Measurements from ENCODE around the gene MIA2. TPM values are rescaled to one million over a fixed set of nuclear protein-coding genes. Genes with fewer than 3 reads are reported as not detected.
"Not testable (repeated sequence)": the region's sequence is repeated elsewhere in the genome, so short reads cannot be mapped to it uniquely, and the experiment has no call there.

The MIA2 gene
- total RNA-seq, 1 donor = 21.6 TPM

DNA sequence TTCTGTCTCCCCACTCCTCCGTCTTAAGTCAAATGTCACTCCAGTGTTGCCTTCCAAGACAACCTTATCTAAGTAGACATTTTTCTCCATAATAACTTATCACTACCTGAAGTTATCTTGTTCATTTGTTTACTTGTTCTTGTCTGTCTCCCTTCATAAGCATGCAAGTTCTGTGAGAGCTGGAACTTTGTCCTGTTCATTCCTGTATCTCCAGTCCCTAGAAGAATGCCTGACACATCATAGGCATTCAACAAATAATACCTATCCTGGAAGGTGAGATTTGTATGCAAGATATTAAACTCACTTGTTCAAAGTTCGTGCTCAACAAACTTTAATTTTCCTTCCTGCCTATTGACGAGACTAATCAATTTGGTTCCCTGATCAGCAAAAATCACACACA, 5.7 kb upstream of the MIA2 start:
- TF ChIP-seq CTCF (IDR thresholded peaks at IDR 0.05; ENCODE audit: insufficient read depth, low read depth, low read length) = no peak
- H3K4me3 ChIP-seq (ENCODE audit: low read depth, low read length) = no peak overlapping the region
- no peak for DNase-seq (ENCODE audit: low read depth)

DNA sequence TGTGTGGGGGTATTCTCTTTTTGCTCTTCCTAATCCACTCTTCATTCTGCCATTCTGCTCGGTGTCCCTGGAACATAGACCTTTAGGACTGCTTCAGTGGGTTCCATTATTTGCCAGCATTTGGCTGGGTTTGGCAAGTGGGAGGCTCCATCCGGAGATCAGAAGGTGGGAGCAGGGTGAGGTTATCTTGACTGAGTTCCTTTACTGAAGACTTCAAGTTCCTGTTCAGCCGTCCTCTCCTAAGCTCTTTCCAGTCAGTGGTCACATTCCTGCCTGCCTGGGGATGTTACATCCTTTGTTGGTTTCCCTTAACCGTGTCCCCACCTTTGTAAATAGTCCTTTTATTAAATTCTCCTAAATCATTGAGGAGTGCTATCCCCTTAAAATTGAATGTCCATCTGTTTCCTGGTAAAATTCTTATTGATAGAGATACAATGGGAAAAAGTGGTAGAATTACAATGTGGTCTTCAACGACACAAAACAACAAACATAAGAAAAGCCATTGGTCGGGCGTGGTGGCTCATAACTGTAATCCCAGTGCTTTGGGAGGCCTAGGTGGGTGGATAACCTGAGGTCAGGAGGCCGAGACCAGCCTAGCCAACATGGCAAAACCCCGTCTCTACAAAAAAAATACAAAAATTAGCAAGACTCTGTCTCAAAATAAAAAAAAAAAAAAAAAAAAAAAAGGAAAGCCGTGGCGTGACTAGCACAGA, 5.0 kb upstream of the MIA2 start:
- DNase-seq (ENCODE audit: low read depth) = no peak
- no peak overlapping the region for H3K4me3 ChIP-seq (ENCODE audit: low read depth, low read length)
- TF ChIP-seq CTCF (IDR thresholded peaks at IDR 0.05; ENCODE audit: insufficient read depth, low read depth, low read length) = no peak

DNA sequence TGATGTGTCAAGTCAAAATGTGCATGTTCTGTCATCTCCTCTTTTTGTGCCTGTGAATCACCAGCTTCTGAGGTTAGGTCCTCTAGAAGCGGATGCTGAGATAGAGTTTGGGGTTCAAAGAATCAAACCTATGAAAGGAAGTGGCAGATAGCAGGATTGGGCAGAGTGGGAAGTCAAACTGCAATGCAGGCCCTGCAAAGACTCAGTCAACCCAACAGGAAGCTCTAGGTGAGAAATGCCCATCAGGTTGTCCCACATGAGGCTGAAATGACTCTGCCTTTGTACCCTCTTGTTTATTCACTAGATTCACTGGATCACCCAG, 4.5 kb upstream of the MIA2 start:
- no peak for DNase-seq (ENCODE audit: low read depth)
- TF ChIP-seq CTCF (IDR thresholded peaks at IDR 0.05; ENCODE audit: insufficient read depth, low read depth, low read length) = no peak
- H3K4me3 ChIP-seq (ENCODE audit: low read depth, low read length) = no peak overlapping the region

GRCh38 chr14:39229601-39230110, 4.1 kb upstream of the MIA2 start:
- no peak overlapping the region for H3K4me3 ChIP-seq (ENCODE audit: low read depth, low read length)
- no peak for TF ChIP-seq CTCF (IDR thresholded peaks at IDR 0.05; ENCODE audit: insufficient read depth, low read depth, low read length)
- DNase-seq (ENCODE audit: low read depth) = no peak

DNA sequence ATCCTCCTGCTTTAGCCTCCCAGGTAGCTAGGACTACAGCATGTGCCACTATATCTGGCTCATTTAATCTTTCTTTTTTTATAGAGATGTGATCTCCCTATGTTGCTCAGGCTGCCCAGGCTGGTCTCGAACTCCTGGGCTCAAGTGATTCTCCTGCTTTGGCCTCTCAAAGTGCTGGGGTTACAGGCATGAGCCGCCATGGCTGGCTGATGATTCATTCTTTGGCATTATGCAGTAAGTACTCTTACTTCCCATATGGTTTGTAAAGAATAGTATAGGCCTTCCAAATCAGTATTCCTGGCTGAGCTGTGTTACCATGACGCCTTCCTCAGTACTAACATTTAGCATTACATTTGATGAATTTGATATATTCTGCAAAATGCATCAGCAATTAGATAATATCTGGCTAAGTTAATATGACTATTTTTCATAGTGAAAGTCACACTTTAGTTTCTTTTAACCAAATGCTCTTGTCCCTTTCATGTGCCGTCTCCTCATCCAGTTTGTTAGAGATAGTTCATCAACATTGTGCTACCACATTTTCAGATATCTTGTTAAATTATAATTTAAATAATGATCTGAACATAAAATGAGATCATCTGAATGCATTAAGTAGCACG, 3.2 kb upstream of the MIA2 start:
- no peak overlapping the region for H3K4me3 ChIP-seq (ENCODE audit: low read depth, low read length)
- no peak for DNase-seq (ENCODE audit: low read depth)
- no peak for TF ChIP-seq CTCF (IDR thresholded peaks at IDR 0.05; ENCODE audit: insufficient read depth, low read depth, low read length)

DNA sequence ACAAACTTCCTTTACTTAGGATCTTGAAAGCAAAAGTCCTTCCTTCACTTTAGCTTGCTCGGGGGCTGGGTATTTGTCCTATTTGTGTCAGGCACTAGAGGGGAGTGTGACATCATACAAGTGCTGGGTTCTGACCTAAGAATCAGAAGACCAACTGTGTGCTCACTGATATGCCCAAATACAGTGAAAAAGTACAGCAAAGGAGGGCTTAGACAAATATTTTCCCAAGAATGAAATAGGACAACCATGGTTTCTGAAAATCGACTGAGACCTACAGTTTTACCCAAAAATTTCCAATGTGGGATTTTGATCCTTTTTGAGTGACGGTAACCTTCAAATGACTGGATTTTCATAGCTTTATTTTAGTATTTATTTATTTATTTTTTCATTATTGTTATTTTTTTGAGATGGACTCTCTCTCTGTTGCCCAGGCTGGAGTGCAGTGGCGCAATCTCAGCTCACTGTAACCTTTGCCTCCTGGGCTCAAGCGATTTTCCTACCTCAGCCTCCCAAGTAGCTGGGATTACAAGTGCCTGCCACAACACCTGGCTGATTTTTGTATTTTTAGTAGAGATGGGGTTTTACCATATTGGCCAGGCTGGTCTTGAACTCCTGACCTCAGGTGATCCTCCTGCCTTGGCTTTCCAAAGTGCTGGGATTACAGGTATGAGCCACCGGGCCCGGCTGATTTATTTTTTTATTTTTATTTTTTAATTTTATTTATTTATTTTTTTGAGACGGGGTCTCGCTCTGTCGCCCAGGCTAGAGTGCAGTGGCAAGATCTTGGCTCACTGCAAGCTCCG, 1.8 kb upstream of the MIA2 start:
- TF ChIP-seq CTCF (IDR thresholded peaks at IDR 0.05; ENCODE audit: insufficient read depth, low read depth, low read length) = peak; percentile 46
- DNase-seq (ENCODE audit: low read depth) = peak; percentile 73
- not testable (repeated sequence) for H3K4me3 ChIP-seq (ENCODE audit: low read depth, low read length)

Measured in fibroblast of villous mesenchyme (primary cell).